ENCODE data around the gene RAMP1. TPM values are rescaled to one million over a fixed set of nuclear protein-coding genes. Genes with fewer than 3 reads are reported as not detected.

Gene RAMP1
- total RNA-seq, 8 experiments from 2014 or later, result 0.81 to 20.9 (median 1.6) TPM

DNA sequence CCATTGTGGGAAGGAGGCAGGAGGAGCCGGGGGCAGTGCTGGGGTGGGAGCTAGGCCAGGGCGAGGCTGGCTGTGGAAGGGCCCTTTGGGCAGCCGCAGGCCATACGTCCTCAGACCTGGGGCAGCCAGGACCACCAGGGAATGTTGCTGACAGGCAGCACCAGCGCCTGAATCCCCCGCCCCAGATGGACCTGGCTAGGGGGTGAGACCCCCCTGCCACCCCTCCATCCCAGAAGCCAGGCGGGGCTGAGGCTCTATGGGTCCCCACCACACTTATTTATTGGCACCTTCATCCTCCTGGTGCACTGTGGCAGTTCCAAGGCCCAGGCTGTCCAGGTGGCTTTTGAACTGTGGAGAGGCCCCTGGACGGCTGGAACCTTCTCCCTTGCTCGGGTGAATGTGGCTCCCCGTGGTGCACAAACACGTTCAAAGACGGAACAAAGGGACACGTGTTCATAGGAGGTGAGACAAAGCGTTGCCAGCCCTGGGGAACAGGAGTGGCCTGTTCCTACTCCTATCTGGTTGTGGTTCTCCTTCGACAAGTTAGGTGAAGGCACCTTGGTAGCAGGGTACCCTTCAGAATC lies 35.1 kb downstream of the RAMP1 start:
- in situ Hi-C loops (cut with MboI; ENCODE audit: low pct_unique_long_range_greater_than_20kb in 2 of 9, low sequenced_read_pairs in 9 of 9, unreplicated experiment in 9 of 9), result no loop called here
- no peak overlapping the region for H3K27ac ChIP-seq
- no peak overlapping the region for H3K4me3 ChIP-seq
- WGBS, 10 experiments, result 92 to 93% methylated on average over 3 to 9 of the region's 15 CpGs; no CpG with 5 or more reads in 8 of the 10 experiments
- ATAC-seq (replicated peaks in 6 of 8), result no peak
- H3K4me1 ChIP-seq (replicated peaks in 1 of 2), result peaks cover 0 to 8% of the 10 kb centered on the region in 2 donors

DNA sequence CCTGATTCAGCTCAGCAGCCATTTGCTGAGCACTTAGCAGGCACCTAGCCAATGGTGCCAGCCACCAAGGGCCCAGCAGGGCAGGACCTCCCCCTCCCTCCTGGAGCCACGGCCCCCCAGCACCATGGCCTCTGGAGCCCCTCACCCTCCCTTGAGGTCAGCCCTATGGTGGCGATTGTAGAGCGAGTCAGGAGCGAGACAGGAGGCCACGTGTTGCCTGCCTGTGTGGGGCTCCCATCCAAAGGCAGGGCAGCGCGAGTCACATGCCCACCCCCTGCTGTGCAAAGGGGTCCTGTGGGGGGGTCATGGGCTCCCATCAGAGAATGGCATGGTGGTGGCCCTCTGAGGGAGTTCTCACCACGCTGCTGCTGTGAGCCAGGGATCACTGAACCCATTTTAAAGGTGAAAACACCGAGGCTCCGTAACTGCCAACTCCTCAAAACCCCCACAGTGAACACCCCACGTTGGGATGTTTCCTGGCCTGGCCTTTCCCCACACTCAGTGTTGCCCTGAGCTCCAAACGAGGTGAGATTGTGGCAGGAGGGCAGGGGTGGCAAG lies 35.6 kb downstream of the RAMP1 start:
- peaks cover 0 to 8% of the 10 kb centered on the region in 2 donors for H3K4me1 ChIP-seq (replicated peaks in 1 of 2)
- 70 to 100% (median 87%) methylated on average over 1 to 4 of the region's 12 CpGs; no CpG with 5 or more reads in 5 of the 10 experiments for WGBS, 10 experiments
- H3K4me3 ChIP-seq, result no peak overlapping the region
- in situ Hi-C loops (cut with MboI; ENCODE audit: low pct_unique_long_range_greater_than_20kb in 2 of 9, low sequenced_read_pairs in 9 of 9, unreplicated experiment in 9 of 9), result no loop called here
- no peak overlapping the region for H3K27ac ChIP-seq
- ATAC-seq (replicated peaks in 6 of 8), result no peak

DNA sequence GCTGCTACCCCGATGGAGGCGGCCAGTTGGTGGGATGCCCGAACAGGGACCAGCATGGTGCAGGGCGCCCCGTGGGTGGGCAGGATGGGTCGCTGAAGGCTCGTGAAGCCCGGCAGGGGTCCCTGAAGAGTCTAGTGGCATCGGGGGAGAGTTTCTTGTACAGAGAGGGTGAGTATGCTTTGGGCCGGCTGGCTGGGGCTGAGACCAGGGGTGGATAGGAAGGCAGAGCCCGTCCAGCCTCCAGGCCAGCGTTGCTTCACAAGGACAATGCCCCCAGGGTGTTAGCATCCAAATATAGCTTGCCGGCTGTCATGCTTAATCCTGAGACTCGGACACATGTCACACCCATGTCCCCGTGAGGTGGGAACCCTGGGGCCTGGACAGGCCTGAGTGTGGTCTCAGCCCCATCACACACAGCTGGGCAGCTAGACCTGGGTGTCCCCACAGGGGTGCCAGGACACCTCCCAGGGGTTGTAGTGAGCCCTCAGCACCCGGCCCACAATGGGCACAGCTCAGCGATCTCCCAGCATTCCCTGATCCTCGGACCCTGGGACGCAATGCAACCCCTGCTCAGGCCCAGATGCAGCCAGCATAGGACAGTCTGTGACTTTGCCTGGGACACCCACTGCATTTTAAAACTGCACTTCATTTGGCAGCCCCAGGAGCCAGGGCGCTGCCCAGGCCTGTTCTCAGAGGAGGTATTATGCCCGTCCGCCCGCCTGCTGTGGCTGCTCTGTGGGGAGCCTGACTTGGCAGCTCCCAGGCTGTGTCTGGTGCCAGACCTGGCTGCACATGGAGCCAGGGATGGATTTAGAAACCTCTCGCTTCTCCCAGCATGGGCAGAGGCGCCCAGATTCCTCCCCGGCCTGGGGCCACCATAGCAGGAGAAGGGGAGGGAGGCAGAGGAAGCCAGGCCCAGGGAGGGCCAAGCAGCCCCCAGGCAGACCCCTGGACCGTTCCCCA lies 36.4 kb downstream of the RAMP1 start:
- ATAC-seq (replicated peaks in 6 of 8), result peak in 4 of 8 experiments; percentile 20 to 63 (median 40)
- Histone ChIP-seq H3K4me1 (replicated peaks in 1 of 2) (peaks cover 0 to 8% of the 10 kb centered on the region in 2 donors), H3K27ac (no peak overlapping the region), H3K4me3 (no peak overlapping the region)
- in situ Hi-C loops (cut with MboI; ENCODE audit: low pct_unique_long_range_greater_than_20kb in 2 of 9, low sequenced_read_pairs in 9 of 9, unreplicated experiment in 9 of 9), result no loop called here
- WGBS, 10 experiments, result 76 to 100% (median 78%) methylated on average over 1 to 9 of the region's 27 CpGs; no CpG with 5 or more reads in 5 of the 10 experiments

DNA sequence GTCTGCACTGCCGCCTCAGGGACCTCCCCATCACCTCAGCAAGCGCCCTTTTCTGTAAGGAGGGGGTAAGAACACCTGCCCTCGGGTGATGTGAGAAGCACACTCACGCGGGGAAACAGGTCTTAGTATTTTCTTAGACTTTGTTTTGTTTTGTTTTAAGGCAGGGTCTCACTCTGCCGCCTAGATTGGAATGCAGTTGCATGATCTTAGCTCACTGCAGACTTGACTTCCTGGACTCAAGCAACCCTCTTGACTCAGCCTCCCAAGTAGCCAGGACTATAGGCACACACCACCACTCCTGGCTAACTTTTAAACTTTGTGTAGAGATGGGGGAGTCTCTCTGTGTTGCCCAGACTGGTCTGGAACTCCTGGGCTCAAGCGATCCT lies 37.1 kb downstream of the RAMP1 start:
- in situ Hi-C loops (cut with MboI; ENCODE audit: low pct_unique_long_range_greater_than_20kb in 2 of 9, low sequenced_read_pairs in 9 of 9, unreplicated experiment in 9 of 9), result no loop called here
- H3K27ac ChIP-seq, result no peak overlapping the region
- 50 to 80% (median 75%) methylated on average over 1 to 4 of the region's 7 CpGs; no CpG with 5 or more reads in 5 of the 10 experiments for WGBS, 10 experiments

DNA sequence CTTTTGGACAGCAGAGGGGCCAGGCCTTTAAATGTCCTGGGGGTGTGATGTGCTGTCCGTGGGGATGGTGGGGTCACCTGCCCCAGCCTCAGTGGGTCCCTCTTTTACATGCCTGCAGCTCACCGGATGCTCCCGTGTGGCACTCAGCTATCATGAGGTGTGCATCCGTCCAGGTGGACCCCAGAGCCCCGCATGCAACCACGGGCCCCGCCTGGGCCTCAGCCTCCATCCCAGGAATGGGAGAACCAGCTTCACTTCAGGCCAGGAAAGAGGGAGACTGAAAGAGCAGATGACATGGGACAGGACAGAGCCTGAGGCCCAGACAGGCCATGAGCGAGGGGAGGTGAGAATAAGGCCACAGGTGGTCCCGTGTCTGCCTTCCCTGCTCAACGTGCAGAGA lies 37.5 kb downstream of the RAMP1 start:
- H3K4me3 ChIP-seq, result no peak overlapping the region
- 50 to 100% (median 90%) methylated on average over 2 to 6 of the region's 10 CpGs; no CpG with 5 or more reads in 5 of the 10 experiments for WGBS, 10 experiments

More for the DNA sequence above, 37.1 kb downstream of the RAMP1 start:
- ATAC-seq (replicated peaks in 6 of 8), result no peak
- Histone ChIP-seq H3K4me1 (replicated peaks in 1 of 2) (peaks cover 0 to 8% of the 10 kb centered on the region in 2 donors), H3K4me3 (no peak overlapping the region)

DNA sequence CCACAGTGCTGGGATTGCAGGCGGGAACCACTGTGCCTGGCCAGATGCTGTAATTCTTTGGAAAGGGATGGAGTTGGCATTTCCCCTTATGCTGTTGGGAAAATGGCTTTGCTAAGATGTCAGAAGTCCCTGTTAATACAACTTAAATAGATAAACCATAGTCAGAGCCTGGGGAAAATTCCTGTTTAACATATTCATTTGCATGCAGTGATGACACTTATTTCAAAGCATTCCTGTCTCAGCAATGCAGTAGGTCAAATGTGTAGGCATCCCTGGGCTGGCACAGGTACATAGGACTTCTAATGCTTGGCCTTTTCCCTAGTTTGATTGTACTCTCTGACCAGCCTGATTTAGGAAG lies 38.6 kb downstream of the RAMP1 start:
- Histone ChIP-seq H3K4me1 (replicated peaks in 1 of 2) (peaks cover 0 to 7% of the 10 kb centered on the region in 2 donors), H3K27ac (no peak overlapping the region), H3K4me3 (no peak overlapping the region)
- ATAC-seq (replicated peaks in 6 of 8), result peak in 3 of 8 experiments; percentile 37 to 71 (median 68)
- 60 to 100% (median 100%) methylated on average over 1 of the region's 1 CpG; no CpG with 5 or more reads in 6 of the 10 experiments for WGBS, 10 experiments
- in situ Hi-C loops (cut with MboI; ENCODE audit: low pct_unique_long_range_greater_than_20kb in 2 of 9, low sequenced_read_pairs in 9 of 9, unreplicated experiment in 9 of 9), result no loop called here

More for the DNA sequence above, 37.5 kb downstream of the RAMP1 start:
- in situ Hi-C loops (cut with MboI; ENCODE audit: low pct_unique_long_range_greater_than_20kb in 2 of 9, low sequenced_read_pairs in 9 of 9, unreplicated experiment in 9 of 9), result no loop called here
- no peak for ATAC-seq (replicated peaks in 6 of 8)
- Histone ChIP-seq H3K4me1 (replicated peaks in 1 of 2) (peaks cover 0 to 8% of the 10 kb centered on the region in 2 donors), H3K27ac (no peak overlapping the region)

DNA sequence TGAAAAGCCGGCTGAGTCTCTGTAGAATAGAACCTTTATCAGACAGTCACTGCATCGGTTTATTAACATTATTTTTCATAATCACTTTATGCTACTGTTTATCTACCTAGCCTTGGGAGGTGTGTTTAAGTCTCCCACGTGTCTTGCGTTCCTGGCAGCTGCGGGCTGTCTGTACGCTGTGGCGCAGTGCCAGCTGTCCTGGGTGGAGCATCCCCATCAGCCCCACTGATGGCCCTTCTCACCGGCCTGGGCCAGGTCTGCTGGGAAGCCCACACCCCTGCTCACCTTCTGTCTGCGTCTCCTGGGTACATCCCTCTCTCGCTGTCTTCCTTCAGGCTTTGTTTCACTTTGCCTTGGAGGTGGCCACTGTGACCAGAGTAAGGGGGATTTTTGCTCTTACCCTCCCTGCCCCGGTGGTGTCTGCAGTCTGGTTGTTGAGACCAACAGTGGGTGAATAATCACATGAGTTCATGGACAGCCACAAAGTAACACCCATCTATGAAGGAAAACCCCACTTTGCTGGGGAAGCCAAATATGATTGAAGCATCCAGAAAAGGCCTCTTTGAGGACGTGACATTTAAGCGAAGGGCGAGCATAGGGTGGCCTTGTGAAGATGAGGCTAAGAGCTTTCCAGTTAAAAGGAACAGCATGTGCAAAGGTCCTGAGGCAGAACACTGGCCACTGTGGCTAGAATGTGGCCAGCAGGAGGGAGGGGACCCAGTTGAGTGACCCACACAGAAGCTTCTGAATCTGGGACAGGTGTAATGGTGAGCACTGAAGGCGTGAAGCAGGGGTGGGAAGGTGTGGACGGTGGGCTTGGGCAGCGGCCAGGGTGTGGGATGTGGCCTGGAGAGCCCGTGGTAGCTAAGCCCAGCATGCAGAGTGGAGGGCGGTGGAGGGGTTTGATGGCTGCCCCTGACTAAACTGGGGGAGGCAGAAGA lies 41.7 kb downstream of the RAMP1 start:
- H3K4me1 ChIP-seq (replicated peaks in 1 of 2), result no peaks in the 10 kb centered on the region
- no peak overlapping the region for H3K4me3 ChIP-seq
- no peak overlapping the region for H3K27ac ChIP-seq
- WGBS, 10 experiments, result 67 to 96% (median 95%) methylated on average over 2 to 12 of the region's 19 CpGs
- ATAC-seq (replicated peaks in 6 of 8), result no peak
- in situ Hi-C loops (cut with MboI; ENCODE audit: low pct_unique_long_range_greater_than_20kb in 2 of 9, low sequenced_read_pairs in 9 of 9, unreplicated experiment in 9 of 9), result no loop called here

DNA sequence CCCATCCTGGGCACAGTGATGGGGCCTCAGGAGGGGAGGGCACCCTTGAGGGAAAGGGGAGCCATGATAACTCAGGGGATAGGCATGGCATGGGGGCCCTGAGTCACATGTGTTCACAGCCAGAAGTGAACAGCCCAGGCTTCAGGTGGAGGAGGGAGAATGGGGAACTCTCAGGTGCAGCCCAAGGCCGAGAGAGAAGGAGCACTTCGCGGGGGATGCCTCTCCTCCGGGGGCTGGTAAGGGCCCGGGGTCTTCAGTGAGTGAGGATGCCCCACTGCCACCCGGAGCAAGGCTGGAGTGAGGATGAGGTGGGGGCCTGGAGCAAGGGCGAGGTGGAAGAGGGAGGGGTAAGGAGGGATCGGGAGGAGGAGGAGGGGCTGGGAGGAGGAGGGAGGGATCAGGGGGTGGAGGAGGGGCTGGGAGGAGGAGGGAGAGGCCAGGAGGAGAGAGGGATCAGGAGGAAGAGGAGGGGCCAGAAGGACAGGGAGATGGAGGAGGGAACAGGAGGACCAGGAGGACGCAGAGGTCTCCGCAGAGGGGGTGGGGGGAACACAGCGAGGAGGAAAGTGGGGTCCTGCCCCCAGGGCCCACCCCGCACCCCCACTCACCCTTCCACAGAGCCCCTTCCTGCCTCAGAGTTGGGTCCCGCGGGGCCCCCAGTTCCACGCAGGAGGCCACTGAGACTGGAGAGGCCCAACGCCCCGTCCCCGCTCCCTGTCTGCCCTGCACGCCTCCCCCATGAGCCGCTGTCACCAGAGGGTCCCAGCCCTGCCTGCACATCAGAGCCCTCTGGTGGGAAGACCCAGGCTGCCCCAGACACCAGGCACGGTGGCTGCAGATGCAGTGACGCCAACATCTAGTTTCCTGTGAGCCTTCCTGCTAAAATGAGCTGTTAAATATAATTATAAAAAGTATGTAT lies 42.8 kb downstream of the RAMP1 start:
- Histone ChIP-seq H3K4me3 (no peak overlapping the region), H3K27ac (no peak overlapping the region), H3K4me1 (replicated peaks in 1 of 2) (no peaks in the 10 kb centered on the region)
- ATAC-seq (replicated peaks in 6 of 8), result no peak
- in situ Hi-C loops (cut with MboI; ENCODE audit: low pct_unique_long_range_greater_than_20kb in 2 of 9, low sequenced_read_pairs in 9 of 9, unreplicated experiment in 9 of 9), result no loop called here
- 80% methylated on average over 1 of the region's 22 CpGs; no CpG with 5 or more reads in 9 of the 10 experiments for WGBS, 10 experiments

DNA sequence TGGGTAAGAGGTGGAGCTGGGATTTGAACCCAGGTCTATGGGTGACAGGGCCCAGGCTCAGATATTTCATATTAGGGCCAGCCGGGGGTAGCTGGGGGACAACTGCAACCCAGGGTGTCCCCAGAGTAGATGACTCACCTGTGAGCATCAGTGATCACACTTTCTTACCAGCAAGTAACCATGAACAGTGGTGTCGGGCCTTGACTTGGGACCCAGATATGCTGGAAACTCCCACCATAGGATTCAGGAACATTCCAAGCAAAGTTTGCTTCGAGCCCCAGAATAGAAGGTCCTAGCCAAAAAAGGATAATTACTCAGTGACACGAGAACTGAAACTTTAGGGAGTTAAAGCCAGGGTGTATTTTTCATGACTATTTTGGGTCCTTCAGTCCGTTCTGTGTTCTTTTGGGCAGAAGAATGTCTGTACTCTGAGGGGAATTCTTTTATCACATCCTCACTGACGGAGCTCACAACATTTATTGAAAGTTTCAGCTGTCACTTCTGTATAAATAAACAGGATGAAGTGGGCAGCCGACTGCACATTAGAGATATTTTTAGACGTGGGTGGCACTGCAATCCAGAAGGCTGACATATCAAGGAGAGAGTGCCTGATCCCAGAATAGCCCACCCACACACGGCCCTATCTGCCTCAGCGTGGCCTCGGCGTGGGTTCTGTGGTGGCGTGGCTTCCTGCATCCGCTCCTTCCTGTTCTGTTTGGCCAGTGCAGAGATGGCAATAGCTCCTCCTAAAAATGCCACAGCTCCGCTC lies 45.6 kb downstream of the RAMP1 start:
- peak in 1 of 8 experiments; percentile 41 for ATAC-seq (replicated peaks in 6 of 8)

DNA sequence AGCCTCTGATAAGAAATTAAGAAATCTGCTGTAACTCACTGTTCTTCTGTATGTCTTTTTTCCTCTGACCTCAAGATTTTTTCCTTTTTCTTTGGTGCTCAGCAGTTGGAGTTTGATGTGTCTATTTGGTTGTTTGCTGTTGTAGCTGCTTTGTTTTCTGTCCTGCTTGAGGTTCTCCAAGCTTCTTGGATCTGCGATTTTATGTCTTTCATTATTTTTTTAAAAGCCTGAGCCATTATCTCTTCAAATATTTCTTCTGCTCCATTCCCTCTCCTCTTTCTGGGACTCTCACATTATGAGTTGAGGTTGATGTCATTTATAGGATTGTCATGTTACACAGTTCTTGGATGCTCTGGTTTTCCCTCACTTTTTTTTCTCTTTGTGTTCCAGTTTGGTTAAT lies 47.7 kb downstream of the RAMP1 start:
- no peak overlapping the region for H3K27ac ChIP-seq
- no peak for ATAC-seq (replicated peaks in 6 of 8)
- WGBS, 10 experiments, result 60 to 100% (median 92%) methylated on average over 1 of the region's 1 CpG; no CpG with 5 or more reads in 2 of the 10 experiments
- in situ Hi-C loops (cut with MboI; ENCODE audit: low pct_unique_long_range_greater_than_20kb in 2 of 9, low sequenced_read_pairs in 9 of 9, unreplicated experiment in 9 of 9), result no loop called here
- no peak overlapping the region for H3K4me3 ChIP-seq
- H3K4me1 ChIP-seq (replicated peaks in 1 of 2), result no peaks in the 10 kb centered on the region

More for the DNA sequence above, 45.6 kb downstream of the RAMP1 start:
- H3K4me1 ChIP-seq (replicated peaks in 1 of 2), result no peaks in the 10 kb centered on the region
- in situ Hi-C loops (cut with MboI; ENCODE audit: low pct_unique_long_range_greater_than_20kb in 2 of 9, low sequenced_read_pairs in 9 of 9, unreplicated experiment in 9 of 9), result no loop called here
- H3K27ac ChIP-seq, result no peak overlapping the region
- H3K4me3 ChIP-seq, result no peak overlapping the region
- WGBS, 10 experiments, result 6 to 100% (median 75%) methylated on average over 1 to 9 of the region's 15 CpGs; no CpG with 5 or more reads in 1 of the 10 experiments

DNA sequence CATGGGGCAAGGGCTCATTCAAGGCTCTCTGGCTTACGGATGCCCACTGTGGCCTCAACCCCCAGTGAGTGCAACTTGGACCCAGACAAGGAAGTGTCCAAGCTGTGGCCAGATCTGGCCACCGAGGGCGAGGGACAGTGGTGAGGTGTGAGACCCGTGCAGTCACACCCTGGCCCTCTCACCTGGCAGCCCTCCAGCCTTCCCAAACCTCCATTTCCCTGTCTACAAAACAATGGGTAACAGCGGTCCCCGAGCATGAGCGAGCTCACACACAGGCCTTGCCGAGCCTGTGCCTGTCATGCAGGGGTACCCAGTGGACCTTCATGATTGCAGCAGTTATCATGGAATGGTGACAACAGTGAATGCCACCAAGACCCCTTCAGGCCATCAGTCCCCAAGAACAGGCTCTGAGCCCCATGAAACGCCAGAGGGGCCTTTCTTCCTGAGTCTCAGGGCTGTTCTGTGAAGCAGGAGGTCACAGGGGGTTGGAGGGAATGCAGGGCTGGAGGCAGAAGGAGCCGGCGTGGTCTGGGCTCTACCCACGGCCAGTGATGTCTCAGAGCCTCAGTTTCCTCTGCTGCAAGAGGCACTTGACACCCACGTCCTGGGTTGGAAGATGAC lies 49.8 kb downstream of the RAMP1 start:
- H3K4me3 ChIP-seq, result no peak overlapping the region

More for the DNA sequence above, 49.8 kb downstream of the RAMP1 start:
- Histone ChIP-seq H3K4me1 (replicated peaks in 1 of 2) (no peaks in the 10 kb centered on the region), H3K27ac (no peak overlapping the region)
- in situ Hi-C loops (cut with MboI; ENCODE audit: low pct_unique_long_range_greater_than_20kb in 2 of 9, low sequenced_read_pairs in 9 of 9, unreplicated experiment in 9 of 9), result no loop called here
- ATAC-seq (replicated peaks in 6 of 8), result no peak
- WGBS, 10 experiments, result 60 to 94% (median 90%) methylated on average over 1 to 5 of the region's 13 CpGs; no CpG with 5 or more reads in 4 of the 10 experiments

All from motor neuron (in vitro differentiated cells).